Neural crest cell (in vitro differentiated cells): ENCODE results near the gene TIFAB. TPM values are rescaled to one million over a fixed set of nuclear protein-coding genes. Genes with fewer than 3 reads are reported as not detected.

Experiments used
- DNase-seq: peaks from one replicate; pipeline ENCODE4 v3.0.0; 2021; ENCODE audit warnings: low read depth, mixed read lengths, low spot score
- H3K27ac Mint-ChIP-seq: one replicate; pipeline ENCODE4 v1.8.0; 2021; ENCODE audit warnings: mild to moderate bottlenecking, mixed read lengths; ENCODE audit not compliant: unreplicated experiment
- H3K27me3 Mint-ChIP-seq: 2 replicates; pipeline ENCODE4 v1.8.0; 2021; ENCODE audit warnings: low read depth, mild to moderate bottlenecking, mixed read lengths
- H3K36me3 Mint-ChIP-seq: 2 replicates; pipeline ENCODE4 v1.8.0; 2021; ENCODE audit warnings: low read depth, mild to moderate bottlenecking, mixed read lengths
- H3K4me1 Mint-ChIP-seq: 2 replicates; pipeline ENCODE4 v1.8.0; 2021; ENCODE audit warnings: mixed read lengths
- H3K4me3 Mint-ChIP-seq: one replicate; pipeline ENCODE4 v1.8.0; 2021; ENCODE audit warnings: mild to moderate bottlenecking, mixed read lengths
- H3K9me3 Mint-ChIP-seq: 2 replicates; pipeline ENCODE4 v1.8.0; 2021; ENCODE audit warnings: mixed read lengths
- CTCF ChIP-seq: fragments of 200-600 bp; sonication (generic); conservative IDR thresholded peaks from 2 replicates; pipeline ENCODE4 v1.5.0; 2021; ENCODE audit warnings: antibody characterized with exemption, mild to moderate bottlenecking
- total RNA-seq: library from RNA; stranded (reverse); gene quantifications from 2 replicates; pipeline ENCODE4 v1.2.1, GENCODE V29; 2021

Gene TIFAB
- total RNA-seq, 1 donor from 2014 or later, result not detected

- no peak for DNase-seq
Measured at GRCh38 chr5:135473956-135474670, 22.0 kb upstream of the TIFAB start.

GRCh38 chr5:135472141-135472540, 20.0 kb upstream of the TIFAB start:
- no peaks in the 10 kb centered on the region for H3K36me3 Mint-ChIP-seq
- DNase-seq, result no peak
- peaks cover 11% of the 10 kb centered on the region for H3K4me1 Mint-ChIP-seq
- no peak overlapping the region for H3K4me3 Mint-ChIP-seq
- H3K27ac Mint-ChIP-seq, result no peak overlapping the region
- no peaks in the 10 kb centered on the region for H3K9me3 Mint-ChIP-seq
- peaks cover 95% of the 10 kb centered on the region for H3K27me3 Mint-ChIP-seq
- no peak for TF ChIP-seq CTCF

More at GRCh38 chr5:135473956-135474670, 22.0 kb upstream of the TIFAB start:
- no peak overlapping the region for H3K4me3 Mint-ChIP-seq
- no peak overlapping the region for H3K27ac Mint-ChIP-seq
- no peaks in the 10 kb centered on the region for H3K9me3 Mint-ChIP-seq
- no peak for TF ChIP-seq CTCF
- peaks cover 21% of the 10 kb centered on the region for H3K4me1 Mint-ChIP-seq
- peaks cover 92% of the 10 kb centered on the region for H3K27me3 Mint-ChIP-seq
- no peaks in the 10 kb centered on the region for H3K36me3 Mint-ChIP-seq

GRCh38 chr5:135471726-135472125, 19.6 kb upstream of the TIFAB start:
- no peaks in the 10 kb centered on the region for H3K9me3 Mint-ChIP-seq
- H3K27ac Mint-ChIP-seq, result no peak overlapping the region
- no peak for TF ChIP-seq CTCF
- no peak overlapping the region for H3K4me3 Mint-ChIP-seq
- H3K27me3 Mint-ChIP-seq, result peaks cover 95% of the 10 kb centered on the region
- H3K4me1 Mint-ChIP-seq, result peaks cover 7% of the 10 kb centered on the region
- H3K36me3 Mint-ChIP-seq, result no peaks in the 10 kb centered on the region
- no peak for DNase-seq

GRCh38 chr5:135469911-135470310, 17.8 kb upstream of the TIFAB start:
- no peak for DNase-seq
- no peak overlapping the region for H3K27ac Mint-ChIP-seq
- no peaks in the 10 kb centered on the region for H3K9me3 Mint-ChIP-seq
- peaks cover 6% of the 10 kb centered on the region for H3K4me1 Mint-ChIP-seq
- H3K36me3 Mint-ChIP-seq, result no peaks in the 10 kb centered on the region
- H3K27me3 Mint-ChIP-seq, result peaks cover 98% of the 10 kb centered on the region
- H3K4me3 Mint-ChIP-seq, result no peak overlapping the region
- no peak for TF ChIP-seq CTCF

- Mint-ChIP-seq H3K36me3 (no peaks in the 10 kb centered on the region), H3K27me3 (peaks cover 98% of the 10 kb centered on the region), H3K4me1 (peaks cover 6% of the 10 kb centered on the region), H3K9me3 (no peaks in the 10 kb centered on the region), H3K27ac (no peak overlapping the region), H3K4me3 (no peak overlapping the region)
- TF ChIP-seq CTCF, result no peak
- DNase-seq, result no peak
Measured at GRCh38 chr5:135468541-135468940, 16.4 kb upstream of the TIFAB start.
